SIG-M5 (cell line): ENCODE measurements around the gene SPARC.
"Not testable (repeated sequence)": the region's sequence is repeated elsewhere in the genome, so short reads cannot be mapped to it uniquely, and the experiment has no call there.

Experiments
- DNase-seq: peaks from one replicate; lab custom pipeline; 2025; lab: John Stamatoyannopoulos, UW

The SPARC gene

GRCh38 chr5:151700820-151701219 lies 14.1 kb upstream of the SPARC start:
- no peak for DNase-seq

- no peak for DNase-seq
These were observed 13.6 kb upstream of the SPARC start for GRCh38 chr5:151700296-151700695.

GRCh38 chr5:151699071-151699901 lies 12.6 kb upstream of the SPARC start:
- DNase-seq = no peak

- DNase-seq = not testable (repeated sequence)
These were observed 11.4 kb upstream of the SPARC start for GRCh38 chr5:151698081-151698480.

GRCh38 chr5:151697452-151697851 lies 10.7 kb upstream of the SPARC start:
- DNase-seq = no peak

- no peak for DNase-seq
These were observed 9.9 kb upstream of the SPARC start for GRCh38 chr5:151696470-151697061.

GRCh38 chr5:151695464-151695863 lies 8.7 kb upstream of the SPARC start:
- no peak for DNase-seq

GRCh38 chr5:151694035-151694485 lies 7.3 kb upstream of the SPARC start:
- no peak for DNase-seq

GRCh38 chr5:151692312-151692711 lies 5.6 kb upstream of the SPARC start:
- DNase-seq = no peak

GRCh38 chr5:151691706-151692105 lies 5.0 kb upstream of the SPARC start:
- no peak for DNase-seq

- not testable (repeated sequence) for DNase-seq
These were observed 2.9 kb upstream of the SPARC start for GRCh38 chr5:151689591-151689990.

GRCh38 chr5:151688436-151688835 lies 1.7 kb upstream of the SPARC start:
- DNase-seq = no peak

GRCh38 chr5:151685749-151686673 lies 704 bp downstream of the SPARC start:
- no peak for DNase-seq

GRCh38 chr5:151684690-151685361 lies 1.9 kb downstream of the SPARC start:
- DNase-seq = no peak

GRCh38 chr5:151683986-151684588 lies 2.6 kb downstream of the SPARC start:
- DNase-seq = no peak

- DNase-seq = no peak
These were observed 3.3 kb downstream of the SPARC start for GRCh38 chr5:151683444-151683843.

GRCh38 chr5:151682751-151683331 lies 3.9 kb downstream of the SPARC start:
- DNase-seq = no peak

GRCh38 chr5:151682240-151682639 lies 4.5 kb downstream of the SPARC start:
- no peak for DNase-seq

- DNase-seq = no peak
These were observed 5.7 kb downstream of the SPARC start for GRCh38 chr5:151680944-151681427.

GRCh38 chr5:151680156-151680505 lies 6.6 kb downstream of the SPARC start:
- not testable (repeated sequence) for DNase-seq
